Fibroblast of gingiva (primary cell): ENCODE results near the gene UBE2L6.

ENCODE experiments used
- DNase-seq: peaks from one replicate; pipeline ENCODE4 v3.0.0-alpha.2; 2011; ENCODE audit warnings: low read depth

The UBE2L6 gene

GRCh38 chr11:57567515-57568329, at the start of gene UBE2L6:
Gene UBE2L6 (minus strand): TSS chr11:57567672. CDS start chr11:57567611, 61 bp downstream.
- peak; percentile 14 for DNase-seq

- DNase-seq = no peak
These were observed 49.1 kb upstream of the UBE2L6 start for GRCh38 chr11:57616595-57616994.

- no peak for DNase-seq
These were observed 47.8 kb upstream of the UBE2L6 start for GRCh38 chr11:57615308-57615707.

- no peak for DNase-seq
These were observed 46.8 kb upstream of the UBE2L6 start for GRCh38 chr11:57614234-57614772.

DNA sequence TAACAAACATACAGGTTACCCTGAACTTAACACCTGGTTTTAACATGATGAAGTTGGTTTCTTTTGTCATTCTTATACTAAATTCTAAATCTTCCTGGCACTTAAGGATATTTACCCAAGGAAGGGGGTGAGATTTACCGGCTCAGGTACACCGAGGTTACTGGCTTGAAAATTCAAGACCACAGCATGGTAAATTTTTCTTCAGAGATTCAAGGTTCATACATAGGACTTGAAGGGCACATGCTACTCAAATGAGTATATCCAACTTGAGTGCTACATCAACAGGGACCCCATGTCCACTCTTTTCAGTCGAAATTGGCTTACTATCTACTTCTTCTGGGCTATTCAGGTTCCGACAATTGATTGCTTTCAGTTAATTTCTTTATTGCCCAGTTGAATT, 42.7 kb upstream of the UBE2L6 start:
- no peak for DNase-seq

DNA sequence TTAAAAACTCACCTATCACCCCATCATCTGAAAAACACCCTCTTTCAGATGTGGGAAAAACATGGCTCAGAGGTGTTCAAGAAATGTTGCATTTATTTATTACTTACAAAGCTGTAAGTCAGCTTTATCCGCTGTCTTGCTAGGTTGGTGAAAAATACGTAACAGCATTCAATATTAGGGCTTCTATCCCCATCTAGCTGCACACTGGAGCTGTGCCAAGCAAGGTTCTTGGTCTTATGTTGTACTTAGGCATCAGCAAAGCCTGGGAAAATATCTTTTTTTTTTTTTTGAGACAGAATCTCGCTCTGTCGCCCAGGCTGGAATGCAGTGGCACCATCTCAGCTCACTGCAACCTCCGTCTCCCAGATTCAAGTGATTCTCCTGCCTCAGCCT, 37.6 kb upstream of the UBE2L6 start:
- DNase-seq = no peak

DNA sequence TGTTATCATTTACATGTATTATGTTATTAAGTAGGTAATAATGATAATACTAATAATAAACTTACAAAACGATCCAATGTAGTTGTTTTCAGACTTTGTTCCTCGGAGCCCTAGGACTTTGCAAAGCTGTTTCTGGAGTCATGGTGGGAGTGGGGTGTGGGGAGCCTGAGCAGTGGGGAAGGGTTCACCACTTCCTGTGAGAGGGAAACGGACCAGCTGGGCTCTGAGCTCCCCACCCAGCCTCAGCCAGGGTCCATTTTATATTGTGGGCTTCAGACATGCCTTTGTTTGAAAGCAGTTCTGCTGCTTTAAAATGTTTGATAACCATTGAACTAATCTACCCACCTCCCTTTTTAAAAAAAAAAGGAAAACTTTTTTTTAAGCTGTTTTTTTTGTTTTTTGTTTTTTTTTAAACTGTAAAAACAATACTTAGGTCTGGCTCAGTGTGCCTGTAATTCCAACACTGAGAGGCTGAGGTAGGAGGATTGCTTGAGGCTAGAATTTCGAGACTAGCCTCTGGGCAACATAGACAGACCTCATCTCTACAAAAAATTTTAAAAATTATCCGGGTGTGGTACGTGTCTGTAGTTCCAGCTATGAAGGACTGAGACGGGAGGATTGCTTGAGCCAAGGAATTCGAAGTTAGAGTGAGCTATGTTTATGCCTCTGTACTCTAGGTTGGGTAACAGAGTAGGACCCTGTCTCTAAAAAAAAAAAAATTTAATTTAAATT, 37.0 kb upstream of the UBE2L6 start:
- DNase-seq = no peak

GRCh38 chr11:57601297-57601696, 33.8 kb upstream of the UBE2L6 start:
- DNase-seq = no peak

DNA sequence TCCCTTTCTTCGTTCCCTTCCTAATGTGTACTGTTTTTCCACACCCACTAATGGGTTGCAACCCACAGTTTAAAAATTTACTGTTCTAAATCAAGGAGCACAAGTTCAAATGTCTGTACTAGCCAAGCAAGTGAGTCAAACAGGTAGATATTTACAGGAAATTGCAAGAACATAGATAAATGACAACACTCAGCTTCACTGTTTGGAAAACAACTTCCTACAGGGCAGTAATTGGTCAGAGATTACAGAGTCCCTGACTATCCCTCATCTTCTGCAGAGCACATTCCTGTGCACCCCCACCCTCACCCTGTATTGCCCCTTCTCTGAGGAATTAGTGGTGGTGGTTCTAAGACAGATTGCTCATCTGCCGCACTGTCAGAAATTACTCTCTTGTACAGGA, 31.9 kb upstream of the UBE2L6 start:
- DNase-seq = no peak

DNA sequence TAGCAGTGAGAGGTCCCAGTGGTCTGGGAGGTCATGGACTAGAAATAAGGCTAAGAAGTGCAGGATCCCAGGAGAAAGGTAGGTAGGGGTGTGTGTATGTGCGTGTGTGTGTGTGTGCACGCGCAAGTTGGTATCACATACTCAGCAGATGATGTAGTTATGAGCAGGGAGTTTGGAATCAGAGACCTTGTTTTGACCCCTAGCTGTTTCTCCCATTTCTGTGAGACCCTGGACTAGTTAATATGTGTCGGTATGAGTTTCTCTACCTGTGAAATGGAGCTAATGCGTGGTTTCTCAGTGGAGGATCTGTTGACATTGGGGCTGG, 31.3 kb upstream of the UBE2L6 start:
- DNase-seq = no peak

GRCh38 chr11:57597916-57598830, 30.7 kb upstream of the UBE2L6 start:
- peak; percentile 50 for DNase-seq

DNA sequence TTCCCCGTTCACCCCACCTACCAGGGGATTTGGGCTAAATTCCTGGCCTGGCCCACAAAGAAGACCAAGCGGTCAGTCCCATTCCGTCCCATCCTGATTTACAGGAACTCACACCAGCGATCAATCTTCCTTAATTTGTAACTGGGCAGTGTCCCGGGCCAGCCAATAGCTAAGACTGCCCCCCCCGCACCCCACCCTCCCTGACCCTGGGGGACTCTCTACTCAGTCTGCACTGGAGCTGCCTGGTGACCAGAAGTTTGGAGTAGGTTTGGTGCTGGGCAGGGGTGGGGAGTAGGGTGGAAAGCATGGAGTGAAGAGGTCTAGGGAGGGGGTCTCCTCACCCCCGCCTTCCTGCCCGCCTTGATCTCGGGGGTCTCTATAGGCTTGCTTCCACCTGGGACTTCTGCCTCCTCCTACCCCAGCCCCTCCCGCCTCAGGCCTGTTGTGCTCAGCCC, 30.0 kb upstream of the UBE2L6 start, which contains the start of gene SERPING1:
Gene SERPING1 (plus strand): TSS at position 225 of the 455 bp plus-strand sequence. CDS start 586 bp downstream, outside the sequence.
- DNase-seq = peak; percentile 15

GRCh38 chr11:57596266-57596885, 28.9 kb upstream of the UBE2L6 start:
- no peak for DNase-seq

DNA sequence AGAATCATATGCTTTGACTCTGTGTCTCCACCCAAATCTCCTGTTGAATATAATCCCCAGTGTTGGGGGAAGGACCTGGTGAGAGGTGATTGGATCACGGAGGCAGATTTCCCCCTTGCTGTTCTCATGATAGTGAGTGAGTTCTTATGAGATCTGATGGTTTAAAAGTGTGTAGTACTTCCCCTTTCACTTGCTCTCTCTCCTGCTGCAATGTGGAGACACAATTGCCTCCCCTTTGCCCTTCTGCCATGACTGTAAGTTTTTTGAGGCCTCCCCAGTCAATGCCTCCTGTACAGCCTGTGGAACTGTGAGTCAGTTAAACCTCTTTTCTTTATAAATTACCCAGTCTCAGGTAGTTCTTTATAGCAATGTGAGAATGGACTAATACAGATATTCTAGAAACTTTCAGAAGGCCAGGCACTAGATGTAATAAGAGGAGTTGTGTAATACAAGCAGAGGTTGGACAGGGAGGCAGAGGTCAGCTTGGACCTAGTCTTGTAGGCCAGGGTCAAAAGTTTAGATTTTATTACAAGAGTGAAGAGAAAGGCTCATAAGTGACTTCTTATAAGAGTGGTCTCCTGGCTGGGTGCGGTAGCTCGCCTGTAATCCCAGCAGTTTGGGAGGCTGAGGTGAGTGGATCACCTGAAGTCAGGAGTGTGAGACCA, 20.7 kb upstream of the UBE2L6 start:
- no peak for DNase-seq

- DNase-seq = no peak
These were observed 19.3 kb upstream of the UBE2L6 start for GRCh38 chr11:57586711-57587245.

- DNase-seq = no peak
These were observed 17.8 kb upstream of the UBE2L6 start for GRCh38 chr11:57585301-57585700.

- no peak for DNase-seq
These were observed 16.9 kb upstream of the UBE2L6 start for GRCh38 chr11:57584341-57584740.

- DNase-seq = no peak
These were observed 6.6 kb upstream of the UBE2L6 start for GRCh38 chr11:57574061-57574460.

GRCh38 chr11:57571606-57572005, 4.1 kb upstream of the UBE2L6 start:
- no peak for DNase-seq

DNA sequence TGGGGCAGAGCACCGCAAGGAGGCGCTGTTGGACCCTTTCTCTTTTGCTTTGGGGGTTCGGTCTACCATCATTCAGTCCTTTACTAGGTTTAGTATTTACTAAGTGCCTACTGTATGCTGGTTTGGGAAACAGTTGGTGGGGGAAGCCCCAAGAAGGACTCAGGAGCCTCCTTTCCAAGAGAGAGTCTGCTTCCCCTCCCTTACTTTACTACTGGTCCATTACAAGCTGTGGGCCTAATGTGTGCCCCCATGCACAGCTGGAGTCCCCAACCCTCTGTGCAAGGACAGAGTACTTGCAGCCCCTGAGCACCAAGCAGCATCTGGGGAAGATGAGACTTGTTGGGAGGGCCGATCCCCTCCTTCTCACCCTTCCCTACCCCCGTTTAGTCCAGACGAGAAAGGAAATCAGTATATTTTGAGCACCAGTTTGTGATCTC, 876 bp upstream of the UBE2L6 start:
- peak; percentile 63 for DNase-seq
